Muscle of back (tissue), 11 donors: ENCODE results near the gene PSORS1C1. TPM values are rescaled to one million over a fixed set of nuclear protein-coding genes. Genes with fewer than 3 reads are reported as not detected.

Source experiments
- DNase-seq, 3 donors: peaks; one replicate each; pipeline versions ENCODE4 v3.0.0 to v3.0.0-alpha.2; 2013
- polyA plus RNA-seq, 10 donors: library from polyadenylated mRNA; unstranded; fragments of 120-200 nt; gene quantifications; one replicate each; pipeline ENCODE4 v1.2.1, GENCODE V29; 2013; ENCODE audit not compliant: insufficient read length in 10 of 10

Gene PSORS1C1
- polyA plus RNA-seq, 10 donors = 0.12 to 2.1 (median 1.1) TPM

DNA sequence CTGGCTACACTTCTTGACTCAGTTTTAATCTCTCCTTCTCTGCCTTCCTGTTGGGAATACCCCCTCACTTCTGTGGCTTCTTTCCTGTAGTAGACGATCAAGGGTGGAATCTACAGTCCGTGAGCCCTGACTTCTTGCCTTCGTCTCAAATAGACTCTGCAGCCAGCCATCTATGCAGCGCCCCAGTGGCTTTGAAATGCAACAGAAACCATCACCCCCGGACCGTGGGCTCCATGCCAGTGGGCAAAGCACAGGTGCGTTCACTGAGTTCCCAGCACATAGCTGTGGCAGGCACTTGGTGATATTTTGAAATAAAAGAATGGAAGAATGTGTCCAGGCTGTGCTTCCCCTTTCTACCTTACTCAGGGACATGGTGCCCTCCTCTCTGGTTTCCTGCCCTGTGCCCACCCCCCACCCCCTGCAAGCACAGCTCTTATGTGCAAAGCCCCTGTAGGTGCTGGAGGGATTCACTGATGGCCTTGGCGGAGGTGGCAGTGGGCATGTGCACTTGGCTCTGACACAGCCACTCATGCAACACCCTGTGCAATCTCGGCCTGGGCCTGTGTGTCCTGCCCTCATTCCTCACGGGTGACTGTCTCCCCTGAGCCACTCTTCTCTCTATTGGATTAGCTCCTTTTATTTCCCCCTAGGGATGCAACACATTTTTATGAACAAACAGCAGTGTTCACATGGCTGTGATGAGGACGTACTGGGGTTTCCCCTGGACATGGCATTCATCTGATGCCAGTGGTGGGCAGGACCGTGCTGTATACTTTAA, 11.2 kb downstream of the PSORS1C1 start:
- no peak for DNase-seq

GRCh38 chr6:31126396-31127175, 12.0 kb downstream of the PSORS1C1 start:
- DNase-seq = no peak

DNA sequence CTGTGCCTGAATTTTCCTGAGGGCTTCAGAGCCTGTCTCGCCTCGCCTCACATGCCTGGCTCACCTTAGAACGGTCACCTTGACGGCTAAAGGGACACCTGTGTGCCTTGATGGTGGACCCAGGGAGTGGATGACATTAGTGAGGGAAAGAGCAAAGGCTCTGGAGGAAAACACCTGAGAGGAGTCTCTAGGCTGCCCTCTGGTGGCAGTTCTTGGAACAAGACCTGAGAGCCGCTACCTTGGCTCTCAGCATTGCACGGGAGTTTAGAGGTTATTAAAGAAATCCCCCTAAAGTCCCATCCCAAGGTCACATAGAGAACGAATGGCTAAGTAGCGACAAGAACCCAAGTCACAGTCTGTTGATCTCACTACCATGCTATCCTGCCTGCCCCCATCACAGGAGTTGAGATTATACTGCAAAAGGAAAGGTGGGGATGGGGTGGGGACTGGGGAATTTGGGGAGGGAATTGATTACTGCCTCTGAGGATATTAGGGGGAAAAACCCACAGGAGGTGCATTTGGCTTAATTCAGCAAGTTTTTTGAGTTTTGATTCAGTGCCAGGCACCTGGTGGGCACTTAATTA, 13.6 kb downstream of the PSORS1C1 start:
- peak in 1 of 3 donors; percentile 48 for DNase-seq

- DNase-seq = no peak
These were observed 14.5 kb downstream of the PSORS1C1 start for GRCh38 chr6:31129130-31129529.

- DNase-seq = no peak
These were observed 16.2 kb downstream of the PSORS1C1 start for GRCh38 chr6:31130751-31131150.

- DNase-seq = no peak
These were observed 17.0 kb downstream of the PSORS1C1 start for GRCh38 chr6:31131595-31131994.

DNA sequence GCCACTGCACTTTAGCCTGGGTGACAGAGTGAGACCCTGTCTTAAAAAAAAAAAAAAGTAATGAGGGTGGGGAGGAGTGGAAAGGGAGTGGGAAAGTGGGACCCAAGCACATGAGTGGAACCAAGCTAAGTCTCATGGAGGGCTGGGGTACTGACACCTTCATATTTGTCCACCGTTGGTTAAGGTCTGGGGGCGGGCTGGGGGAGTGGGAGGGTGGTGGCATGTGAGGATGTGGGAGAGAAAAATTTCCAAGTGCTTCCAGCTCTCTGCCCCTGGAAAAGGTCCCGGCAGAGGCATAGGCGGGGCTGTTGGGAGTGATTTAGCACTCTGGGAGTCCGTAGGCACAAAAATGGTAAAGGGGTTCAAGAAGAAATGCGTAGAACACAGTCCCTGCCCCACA, 18.2 kb downstream of the PSORS1C1 start:
- DNase-seq = no peak

DNA sequence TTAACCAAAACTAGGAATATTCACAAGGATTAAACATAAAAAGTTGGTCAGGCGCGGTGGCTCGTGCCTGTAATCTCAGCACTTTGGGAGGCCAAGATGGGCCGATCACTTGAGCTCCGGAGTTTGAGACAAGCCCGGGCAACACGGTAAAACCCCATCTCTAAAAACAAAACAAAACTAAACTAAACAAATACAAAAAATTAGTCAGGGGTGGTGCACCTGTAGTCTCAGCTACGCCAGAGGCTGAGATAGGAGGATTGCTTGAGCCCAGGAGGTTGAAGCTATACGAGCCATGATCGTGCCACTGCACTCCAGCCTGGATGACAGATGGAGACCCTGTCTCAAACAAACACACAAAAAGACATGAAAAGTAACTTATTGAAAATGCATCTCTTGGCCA, 21.1 kb downstream of the PSORS1C1 start:
- DNase-seq = no peak

- no peak for DNase-seq
These were observed 24.4 kb downstream of the PSORS1C1 start, which contains the start of gene PSORS1C2 for GRCh38 chr6:31138982-31139381. PSORS1C2 (minus strand) TSS chr6:31139066; CDS start chr6:31139026, 40 bp downstream.

- peak in 1 of 3 donors; percentile 73 for DNase-seq
These were observed 25.0 kb downstream of the PSORS1C1 start for GRCh38 chr6:31139599-31139998.

GRCh38 chr6:31140643-31141042, 26.0 kb downstream of the PSORS1C1 start:
- no peak for DNase-seq

- DNase-seq = peak in 1 of 3 donors; percentile 75
These were observed 27.8 kb downstream of the PSORS1C1 start for GRCh38 chr6:31142361-31142761.

DNA sequence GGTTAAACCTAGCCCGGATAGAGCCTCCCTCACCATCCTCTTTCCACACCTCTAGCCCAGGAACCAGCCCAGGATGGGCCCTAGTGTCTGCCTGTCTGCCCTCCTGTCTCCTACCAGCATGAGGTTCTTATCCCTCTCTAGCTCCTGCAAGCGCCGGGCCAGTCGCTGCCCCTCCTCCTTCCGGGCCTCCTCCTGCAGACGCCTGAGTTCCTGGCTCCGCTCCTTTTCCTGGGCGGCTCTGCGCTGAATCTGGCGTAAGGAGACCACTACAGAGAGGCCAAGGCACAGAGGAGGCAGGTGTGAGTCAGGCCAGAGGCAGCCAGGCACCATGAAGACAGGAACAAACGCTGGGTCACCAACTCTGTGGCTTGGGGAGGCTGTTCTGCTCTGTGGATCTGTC, 28.5 kb downstream of the PSORS1C1 start:
- DNase-seq = peak; percentile 43 to 86 (median 66)

- DNase-seq = no peak
These were observed 29.8 kb downstream of the PSORS1C1 start for GRCh38 chr6:31144296-31144969.

DNA sequence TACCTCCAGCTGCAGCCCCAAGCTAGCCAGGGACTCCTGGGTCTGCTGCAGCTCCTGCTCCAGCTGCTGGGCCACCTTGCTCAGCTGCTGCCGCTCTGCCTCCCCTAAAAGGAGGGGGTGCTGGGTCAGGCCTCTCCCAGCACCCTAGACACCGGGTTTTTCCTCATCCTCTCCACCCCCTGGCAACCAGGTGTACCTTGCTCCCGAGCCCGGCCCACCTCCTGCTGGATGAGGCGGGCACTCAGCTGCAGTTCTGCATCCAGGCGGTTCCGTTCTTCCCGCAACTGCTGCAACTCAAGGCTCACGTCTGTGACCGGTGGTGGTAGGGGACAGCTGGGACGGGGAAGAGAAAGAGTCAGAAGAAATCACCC, 30.4 kb downstream of the PSORS1C1 start:
- DNase-seq = no peak

DNA sequence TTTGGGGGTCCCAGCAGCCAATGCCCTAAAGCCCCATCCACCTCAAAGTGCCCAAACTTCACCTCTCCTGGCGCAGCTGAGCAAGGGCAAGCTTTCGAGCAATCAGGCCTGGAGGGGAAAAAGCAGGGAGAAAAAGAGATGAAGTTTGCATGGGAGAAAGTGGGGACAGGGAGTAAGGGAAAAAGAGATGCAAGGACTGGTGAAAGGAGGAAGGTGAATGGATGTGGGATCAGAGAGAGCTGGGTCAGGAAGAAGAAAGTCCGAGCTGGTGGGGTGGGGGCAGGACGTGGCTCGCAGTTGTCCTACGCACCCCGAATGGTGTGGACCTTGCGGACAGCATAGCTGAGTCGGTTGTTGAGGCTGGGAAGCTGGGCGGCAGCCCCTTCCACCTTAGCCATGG, 30.8 kb downstream of the PSORS1C1 start:
- no peak for DNase-seq

DNA sequence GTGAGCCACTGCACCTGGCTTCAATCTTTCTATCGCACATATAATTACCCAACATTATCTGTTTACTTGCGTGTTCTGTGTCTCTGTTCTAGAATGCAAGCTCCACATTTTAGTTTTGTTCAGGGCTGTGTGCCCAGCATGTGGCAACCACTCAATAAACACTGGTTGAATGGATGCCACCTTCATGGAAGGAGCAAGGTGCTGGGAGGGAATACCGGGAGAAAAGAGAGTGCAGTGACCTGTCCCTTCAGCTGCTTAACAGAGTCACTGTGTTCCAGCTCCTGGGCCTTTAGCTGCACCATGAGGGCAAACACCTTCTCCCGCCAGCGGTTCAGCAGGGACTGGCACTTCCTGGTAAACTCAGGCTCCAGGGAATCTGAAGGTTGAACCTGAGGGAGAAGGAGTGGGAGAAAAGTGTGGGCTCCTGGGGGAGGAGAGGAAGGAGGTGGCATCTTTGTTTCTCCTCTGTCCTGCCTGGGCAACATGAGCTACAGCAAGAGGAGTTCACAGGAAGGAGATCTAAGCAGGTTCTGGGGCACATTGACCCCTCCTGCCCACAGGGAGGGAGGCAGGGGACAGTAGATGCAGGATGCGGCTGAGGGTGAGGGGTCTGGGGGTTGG, 35.3 kb downstream of the PSORS1C1 start:
- DNase-seq = no peak

GRCh38 chr6:31152781-31153180, 38.2 kb downstream of the PSORS1C1 start:
- no peak for DNase-seq

- DNase-seq = no peak
These were observed 39.8 kb downstream of the PSORS1C1 start for GRCh38 chr6:31154436-31154835.

- no peak for DNase-seq
These were observed 42.0 kb downstream of the PSORS1C1 start for GRCh38 chr6:31156641-31157040.

- DNase-seq = peak in 1 of 3 donors; percentile 16
These were observed 43.0 kb downstream of the PSORS1C1 start, which contains the start of gene CCHCR1 for GRCh38 chr6:31157513-31158139. CCHCR1 (minus strand) TSS chr6:31157802; CDS start chr6:31157600, 202 bp downstream.
